DND-41 (cell line): ENCODE results near the gene UGT1A8.
"Not testable (repeated sequence)": the region's sequence is repeated elsewhere in the genome, so short reads cannot be mapped to it uniquely, and the experiment has no call there.

ENCODE experiments used
- ATAC-seq: fragments of 200-7000 bp; cut with Tn5 transposase; 3 replicates; pipeline ENCODE4 v1.9.1; 2021; ENCODE audit warnings: low read depth; ENCODE audit not compliant: insufficient read depth
- DNase-seq: peaks from one replicate; pipeline ENCODE4 v3.0.0-alpha.2; 2020
- H2AFZ ChIP-seq: 2 replicates; pipeline ENCODE4 v1.6.0; 2012; ENCODE audit warnings: low read depth, low read length
- H3K27ac ChIP-seq: 2 replicates; pipeline ENCODE4 v1.5.1; 2012; ENCODE audit warnings: low read length, inconsistent platforms
- H3K27me3 ChIP-seq: fragments of 200-600 bp; sonication (generic); 2 replicates; pipeline ENCODE4 v1.6.0; 2012; ENCODE audit warnings: low read length, mild to moderate bottlenecking, inconsistent platforms; ENCODE audit not compliant: insufficient read depth, poor library complexity
- H3K36me3 ChIP-seq: 2 replicates; pipeline ENCODE4 v1.5.1; 2012; ENCODE audit warnings: low read length, inconsistent platforms; ENCODE audit not compliant: insufficient read depth
- H3K4me1 ChIP-seq: 2 replicates; pipeline ENCODE4 v1.5.1; 2012; ENCODE audit warnings: mild to moderate bottlenecking, low read length; ENCODE audit not compliant: insufficient read depth
- H3K4me2 ChIP-seq: 2 replicates; pipeline ENCODE4 v1.6.0; 2012; ENCODE audit warnings: mild to moderate bottlenecking, moderate library complexity, low read length, inconsistent platforms; ENCODE audit not compliant: insufficient read depth
- H3K4me3 ChIP-seq, 2 experiments: fragments of 200-600 bp in 1 of 2; shearing (Covaris generic) in 1 of 2; 2 replicates each; pipeline ENCODE4 v1.5.1; 2012 to 2016; ENCODE audit warnings: inconsistent platforms in 2 of 2, low read length in 2 of 2, mild to moderate bottlenecking in 2 of 2, low read depth in 1 of 2, moderate library complexity in 1 of 2
- H3K79me2 ChIP-seq: 2 replicates; pipeline ENCODE4 v1.6.0; 2012; ENCODE audit warnings: low read length, inconsistent platforms; ENCODE audit not compliant: insufficient read depth
- H3K9ac ChIP-seq: 2 replicates; pipeline ENCODE4 v1.6.0; 2012; ENCODE audit warnings: low read depth, mild to moderate bottlenecking, inconsistent platforms, low read length, moderate library complexity
- H3K9me3 ChIP-seq: 2 replicates; pipeline ENCODE4 v1.5.1; 2012; ENCODE audit warnings: low read length, moderate library complexity, mild to moderate bottlenecking, inconsistent platforms; ENCODE audit not compliant: insufficient read depth, severe bottlenecking
- H4K20me1 ChIP-seq: 2 replicates; pipeline ENCODE4 v1.6.0; 2012; ENCODE audit warnings: low read length; ENCODE audit not compliant: insufficient read depth
- EZH2 ChIP-seq: IDR thresholded peaks from 3 replicates; pipeline ENCODE4 v1.6.1; 2012; ENCODE audit warnings: borderline replicate concordance, low read depth, mild to moderate bottlenecking, moderate library complexity, low read length, inconsistent platforms; ENCODE audit not compliant: severe bottlenecking
- TF ChIP-seq, protein P1 (sequence below): IDR thresholded peaks from 2 replicates; pipeline ENCODE4 v1.5.1; 2012; ENCODE audit warnings: borderline replicate concordance, low read length, moderate library complexity, mild to moderate bottlenecking; ENCODE audit not compliant: poor library complexity, severe bottlenecking; ENCODE audit errors: extremely low read depth

The UGT1A8 gene

GRCh38 chr2:233745073-233745755, 127.8 kb downstream of the UGT1A8 start:
- Histone ChIP-seq H3K4me3 (no peak overlapping the region), H3K9ac (no peak overlapping the region), H3K4me1 (no peaks in the 10 kb centered on the region), H2AFZ (no peak overlapping the region), H3K36me3 (no peaks in the 10 kb centered on the region), H3K4me2 (no peak overlapping the region), H3K27me3 (peaks cover 3% of the 10 kb centered on the region), H4K20me1 (no peaks in the 10 kb centered on the region), H3K79me2 (no peaks in the 10 kb centered on the region), H3K27ac (no peak overlapping the region), H3K9me3 (peaks cover 3% of the 10 kb centered on the region)
- DNase-seq (no peak), ATAC-seq (no peak)
- TF ChIP-seq EZH2, result no peak
- TF ChIP-seq, protein P1, sequence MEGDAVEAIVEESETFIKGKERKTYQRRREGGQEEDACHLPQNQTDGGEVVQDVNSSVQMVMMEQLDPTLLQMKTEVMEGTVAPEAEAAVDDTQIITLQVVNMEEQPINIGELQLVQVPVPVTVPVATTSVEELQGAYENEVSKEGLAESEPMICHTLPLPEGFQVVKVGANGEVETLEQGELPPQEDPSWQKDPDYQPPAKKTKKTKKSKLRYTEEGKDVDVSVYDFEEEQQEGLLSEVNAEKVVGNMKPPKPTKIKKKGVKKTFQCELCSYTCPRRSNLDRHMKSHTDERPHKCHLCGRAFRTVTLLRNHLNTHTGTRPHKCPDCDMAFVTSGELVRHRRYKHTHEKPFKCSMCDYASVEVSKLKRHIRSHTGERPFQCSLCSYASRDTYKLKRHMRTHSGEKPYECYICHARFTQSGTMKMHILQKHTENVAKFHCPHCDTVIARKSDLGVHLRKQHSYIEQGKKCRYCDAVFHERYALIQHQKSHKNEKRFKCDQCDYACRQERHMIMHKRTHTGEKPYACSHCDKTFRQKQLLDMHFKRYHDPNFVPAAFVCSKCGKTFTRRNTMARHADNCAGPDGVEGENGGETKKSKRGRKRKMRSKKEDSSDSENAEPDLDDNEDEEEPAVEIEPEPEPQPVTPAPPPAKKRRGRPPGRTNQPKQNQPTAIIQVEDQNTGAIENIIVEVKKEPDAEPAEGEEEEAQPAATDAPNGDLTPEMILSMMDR, result no peak

DNA sequence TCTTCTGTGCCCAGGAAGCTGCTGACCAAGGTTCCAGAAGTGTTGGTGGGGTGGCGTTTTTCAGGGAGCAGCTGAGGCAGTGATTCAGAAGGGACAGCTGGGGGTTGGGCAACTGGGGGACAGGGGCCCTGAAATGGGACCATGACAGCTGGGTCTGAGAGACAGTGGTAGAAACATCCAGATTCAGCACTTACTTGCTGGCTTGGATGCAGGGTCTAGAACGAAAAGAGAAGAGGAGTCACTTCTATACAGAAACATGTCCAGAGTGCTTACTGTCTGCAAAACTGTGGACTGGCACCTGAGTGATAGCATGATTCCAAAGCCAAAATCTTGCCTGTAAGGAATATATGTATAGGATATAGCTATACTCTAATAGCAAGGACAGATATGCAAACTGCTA, 128.4 kb downstream of the UGT1A8 start:
- H3K79me2 ChIP-seq, H3K9ac ChIP-seq, H3K9me3 ChIP-seq, H3K27ac ChIP-seq, H3K4me1 ChIP-seq, H2AFZ ChIP-seq, DNase-seq, H3K36me3 ChIP-seq, H3K27me3 ChIP-seq, H3K4me2 ChIP-seq, H4K20me1 ChIP-seq, ATAC-seq, H3K4me3 ChIP-seq: not testable (repeated sequence)

DNA sequence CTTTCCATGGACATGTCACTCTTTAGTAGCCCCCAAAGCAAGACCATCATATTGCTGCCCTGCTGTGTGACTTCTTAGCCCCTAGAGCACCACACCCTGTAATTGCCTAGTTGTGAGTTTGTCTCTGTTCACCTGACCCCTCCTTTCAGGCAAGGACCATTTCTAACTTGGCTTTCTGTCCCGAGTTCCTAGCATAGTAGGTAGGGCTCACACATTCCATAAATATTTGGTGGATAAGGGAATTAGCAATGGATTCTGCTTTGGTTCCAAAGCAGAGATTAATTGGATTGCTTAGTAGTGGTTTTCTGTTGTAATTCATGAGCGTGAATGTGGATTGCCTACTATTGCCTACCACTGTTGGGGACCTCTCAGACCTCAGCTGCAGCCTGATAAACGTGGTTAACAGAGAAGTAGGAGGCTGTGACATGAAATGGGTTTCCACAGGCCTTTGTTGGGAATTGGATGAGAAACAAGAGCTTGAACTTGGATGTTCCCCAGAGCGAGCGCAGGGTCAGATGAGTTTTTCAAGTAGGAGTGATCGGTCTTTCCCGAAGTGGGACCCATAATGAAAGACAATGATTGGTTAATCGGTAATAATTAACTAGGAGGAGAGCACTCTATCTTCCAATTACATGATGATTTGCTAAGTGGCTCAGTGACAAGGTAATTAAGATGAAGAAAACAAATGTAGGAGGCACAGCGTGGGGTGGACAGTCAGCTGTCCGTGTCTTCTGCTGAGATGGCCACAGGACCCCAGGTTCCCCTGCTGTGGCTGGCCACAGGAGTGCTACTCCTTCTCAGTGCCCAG, 129.2 kb downstream of the UGT1A8 start:
- no peak overlapping the region for H2AFZ ChIP-seq
- no peak overlapping the region for H3K9ac ChIP-seq
- no peaks in the 10 kb centered on the region for H3K36me3 ChIP-seq
- H3K79me2 ChIP-seq, result no peaks in the 10 kb centered on the region
- ATAC-seq (no peak), DNase-seq (no peak)
- no peak overlapping the region for H3K4me2 ChIP-seq
- no peak for TF ChIP-seq EZH2
- TF ChIP-seq, protein P1, result no peak
- H3K9me3 ChIP-seq, result peaks cover 12% of the 10 kb centered on the region
- H4K20me1 ChIP-seq, result no peaks in the 10 kb centered on the region
- H3K4me3 ChIP-seq, result no peak overlapping the region
- peaks cover 2% of the 10 kb centered on the region for H3K27me3 ChIP-seq
- H3K4me1 ChIP-seq, result no peaks in the 10 kb centered on the region
- H3K27ac ChIP-seq, result no peak overlapping the region

DNA sequence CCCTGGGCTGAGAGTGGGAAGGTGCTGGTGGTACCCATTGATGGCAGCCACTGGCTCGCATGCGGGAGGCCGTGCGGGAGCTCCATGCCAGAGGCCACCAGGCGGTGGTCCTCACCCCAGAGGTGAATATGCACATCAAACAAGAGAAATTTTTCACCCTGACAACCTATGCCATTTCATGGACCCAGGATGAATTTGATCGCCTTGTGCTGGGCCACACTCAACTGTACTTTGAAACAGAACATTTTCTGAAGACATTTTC, 129.8 kb downstream of the UGT1A8 start:
- Histone ChIP-seq H3K27ac (no peak overlapping the region), H3K36me3 (no peaks in the 10 kb centered on the region), H3K9ac (no peak overlapping the region), H2AFZ (no peak overlapping the region), H4K20me1 (no peaks in the 10 kb centered on the region), H3K4me3 (no peak overlapping the region), H3K4me2 (no peak overlapping the region), H3K79me2 (no peaks in the 10 kb centered on the region), H3K9me3 (peaks cover 12% of the 10 kb centered on the region), H3K4me1 (no peaks in the 10 kb centered on the region), H3K27me3 (no peaks in the 10 kb centered on the region)
- TF ChIP-seq EZH2, result no peak
- TF ChIP-seq, protein P1, result no peak
- ATAC-seq, result no peak
- no peak for DNase-seq

DNA sequence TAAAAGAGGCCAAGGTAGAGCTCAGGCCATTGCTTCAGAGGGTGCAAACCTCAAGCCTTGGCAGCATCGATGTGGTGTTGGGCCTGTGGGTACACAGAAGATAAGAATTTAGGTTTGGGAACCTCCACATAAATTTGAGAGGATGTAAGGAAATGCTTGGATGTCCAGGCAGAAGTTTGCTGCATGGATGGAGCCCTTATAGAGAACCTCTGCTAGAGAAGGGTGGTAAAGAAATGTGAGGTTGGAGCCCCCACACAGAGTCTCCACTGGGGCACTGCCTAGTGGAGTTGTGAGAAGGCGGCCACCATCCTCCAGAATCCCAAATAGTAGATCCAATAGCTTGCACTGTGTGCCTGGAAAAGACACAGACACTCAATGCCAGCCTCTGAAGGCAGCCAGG, 133.3 kb downstream of the UGT1A8 start:
- not testable (repeated sequence) for H3K4me1 ChIP-seq, H3K9ac ChIP-seq, H4K20me1 ChIP-seq, ATAC-seq, DNase-seq, H3K36me3 ChIP-seq, H3K27me3 ChIP-seq, H3K4me2 ChIP-seq, H2AFZ ChIP-seq, H3K27ac ChIP-seq, H3K79me2 ChIP-seq, H3K4me3 ChIP-seq
- H3K9me3 ChIP-seq, result peaks cover 12% of the 10 kb centered on the region
